Caco-2 (cell line): ENCODE measurements around the gene EPHB1. TPM values are rescaled to one million over a fixed set of nuclear protein-coding genes. Genes with fewer than 3 reads are reported as not detected.

Experiments used
- BruUV-seq: library from RNA; stranded (reverse); fragments of 400-500 nt; replicated peaks from 2 replicates; lab custom pipeline; 2021; lab: Mats Ljungman, UMichigan
- CTCF ChIA-PET: fragments of 300-600 bp; sonication (Branson Sonifier 250); formaldehyde crosslinking; loops from one replicate; lab custom pipeline; 2022; ENCODE audit warnings: antibody characterized with exemption; lab: Charles Lee
- POLR2A ChIA-PET: fragments of 300-600 bp; sonication (Branson Sonifier 250); formaldehyde crosslinking; loops from one replicate; lab custom pipeline; 2022; ENCODE audit warnings: antibody characterized with exemption; lab: Charles Lee
- DNase-seq, 2 experiments: peaks; one replicate each; pipeline versions ENCODE4 v3.0.0 to v3.0.0-alpha.2; 2020 to 2022
- H3K27me3 ChIP-seq: replicated peaks from 2 replicates; pipeline ENCODE4 v1.6.0; 2011; ENCODE audit warnings: low read length; ENCODE audit not compliant: control insufficient read depth, insufficient read depth
- H3K36me3 ChIP-seq: 2 replicates; pipeline ENCODE4 v1.5.1; 2011; ENCODE audit warnings: low read length; ENCODE audit not compliant: control insufficient read depth, insufficient read depth
- H3K4me1 ChIP-seq: fragments of 250-450 bp; sonication (Bioruptor Pico); 2 replicates; pipeline ENCODE4 v1.5.1; 2020; ENCODE audit warnings: mild to moderate bottlenecking
- H3K4me3 ChIP-seq: 2 replicates; pipeline ENCODE4 v1.5.1; 2011; ENCODE audit warnings: low read depth, mild to moderate bottlenecking, control low read depth, low read length
- H3K9me3 ChIP-seq: fragments of 250-450 bp; sonication (Bioruptor Pico); 2 replicates; pipeline ENCODE4 v1.5.1; 2020; ENCODE audit warnings: mild to moderate bottlenecking, moderate library complexity
- H3K27ac Mint-ChIP-seq: one replicate; pipeline ENCODE4 v1.8.0; 2022; ENCODE audit warnings: mixed read lengths; ENCODE audit not compliant: unreplicated experiment
- H3K27me3 Mint-ChIP-seq: one replicate; pipeline ENCODE4 v1.8.0; 2022; ENCODE audit warnings: mixed read lengths; ENCODE audit not compliant: insufficient read depth, unreplicated experiment
- H3K36me3 Mint-ChIP-seq: one replicate; pipeline ENCODE4 v1.8.0; 2022; ENCODE audit warnings: mild to moderate bottlenecking, mixed read lengths; ENCODE audit not compliant: insufficient read depth, unreplicated experiment
- H3K4me1 Mint-ChIP-seq: one replicate; pipeline ENCODE4 v1.8.0; 2022; ENCODE audit warnings: low read depth, mixed read lengths; ENCODE audit not compliant: unreplicated experiment
- H3K4me3 Mint-ChIP-seq: one replicate; pipeline ENCODE4 v1.8.0; 2022; ENCODE audit warnings: mild to moderate bottlenecking, moderate library complexity, mixed read lengths; ENCODE audit not compliant: unreplicated experiment
- H3K9me3 Mint-ChIP-seq: one replicate; pipeline ENCODE4 v1.8.0; 2022; ENCODE audit warnings: mixed read lengths; ENCODE audit not compliant: unreplicated experiment
- CTCF ChIP-seq, 2 experiments: fragments of 200-600 bp in 1 of 2; IDR thresholded peaks; 1 replicate in 1 of 2; 2 replicates in 1 of 2; pipeline versions ENCODE4 v1.5.1 to v1.8.0; 2011 to 2022; ENCODE audit warnings: antibody characterized with exemption in 1 of 2, control low read depth in 1 of 2, inconsistent platforms in 1 of 2, low read depth in 1 of 2, low read length in 1 of 2, mild to moderate bottlenecking in 1 of 2, moderate library complexity in 1 of 2; ENCODE audit not compliant: insufficient read depth in 1 of 2, severe bottlenecking in 1 of 2, unreplicated experiment in 1 of 2
- intact Hi-C: fragments of 100-400 bp; cut with micrococcal nuclease; formaldehyde crosslinking; loops from one replicate; pipeline ENCODE4 v1.10.0; 2022; ENCODE audit not compliant: unreplicated experiment
- total RNA-seq: library from RNA; stranded (reverse); gene quantifications from 2 replicates; pipeline ENCODE4 v1.2.3, GENCODE V29; 2022

Gene EPHB1
- total RNA-seq, 1 experiment from 2014 or later, result 2.3 TPM

GRCh38 chr3:135292162-135292561, 497.1 kb downstream of the EPHB1 start:
- Histone ChIP-seq H3K9me3 (peaks cover 4% of the 10 kb centered on the region; the same call in 1 of the 2 replicates), H3K4me3 (no peak overlapping the region), H3K4me1 (no peaks in the 10 kb centered on the region), H3K36me3 (no peaks in the 10 kb centered on the region), H3K27me3 (no peaks in the 10 kb centered on the region)
- TF ChIP-seq CTCF (IDR thresholded peaks at IDR 0.05; ENCODE audit: insufficient read depth in 1 of 2, low read depth in 1 of 2, low read length in 1 of 2, severe bottlenecking in 1 of 2, unreplicated experiment in 1 of 2), result no peak
- Mint-ChIP-seq H3K36me3 (no peaks in the 10 kb centered on the region), H3K4me3 (no peak overlapping the region), H3K27me3 (peaks cover under 1% of the 10 kb centered on the region), H3K4me1 (no peaks in the 10 kb centered on the region), H3K27ac (no peak overlapping the region), H3K9me3 (peaks cover 16% of the 10 kb centered on the region)
- no peak for DNase-seq
- POLR2A ChIA-PET, result no interaction called here
- BruUV-seq, result no TSS peak
- CTCF ChIA-PET, result no interaction called here
- intact Hi-C loops, result no loop called here

GRCh38 chr3:135301670-135302069, 506.6 kb downstream of the EPHB1 start:
- Mint-ChIP-seq H3K27me3 (peaks cover 5% of the 10 kb centered on the region), H3K27ac (no peak overlapping the region), H3K9me3 (peaks cover 11% of the 10 kb centered on the region), H3K4me1 (no peaks in the 10 kb centered on the region), H3K4me3 (no peak overlapping the region), H3K36me3 (no peaks in the 10 kb centered on the region)
- Histone ChIP-seq H3K36me3 (no peaks in the 10 kb centered on the region), H3K9me3 (no peaks in the 10 kb centered on the region), H3K4me3 (no peak overlapping the region), H3K4me1 (no peaks in the 10 kb centered on the region), H3K27me3 (no peaks in the 10 kb centered on the region)
- POLR2A ChIA-PET, result no interaction called here
- BruUV-seq, result no TSS peak
- no peak for TF ChIP-seq CTCF (IDR thresholded peaks at IDR 0.05; ENCODE audit: insufficient read depth in 1 of 2, low read depth in 1 of 2, low read length in 1 of 2, severe bottlenecking in 1 of 2, unreplicated experiment in 1 of 2)
- CTCF ChIA-PET, result no interaction called here
- intact Hi-C loops, result no loop called here
- DNase-seq, result no peak

- peaks cover 11% of the 10 kb centered on the region for H3K9me3 Mint-ChIP-seq
- no TSS peak for BruUV-seq
- no peak for DNase-seq
- Histone ChIP-seq H3K27me3 (no peaks in the 10 kb centered on the region), H3K9me3 (no peaks in the 10 kb centered on the region), H3K36me3 (no peaks in the 10 kb centered on the region), H3K4me3 (no peak overlapping the region), H3K4me1 (no peaks in the 10 kb centered on the region)
- intact Hi-C loops, result no loop called here
- no peak overlapping the region for H3K4me3 Mint-ChIP-seq
- no peaks in the 10 kb centered on the region for H3K4me1 Mint-ChIP-seq
- ChIA-PET CTCF (no interaction called here), POLR2A (no interaction called here)
- no peaks in the 10 kb centered on the region for H3K27me3 Mint-ChIP-seq
- H3K27ac Mint-ChIP-seq, result no peak overlapping the region
- H3K36me3 Mint-ChIP-seq, result no peaks in the 10 kb centered on the region
- no peak for TF ChIP-seq CTCF (IDR thresholded peaks at IDR 0.05; ENCODE audit: insufficient read depth in 1 of 2, low read depth in 1 of 2, low read length in 1 of 2, severe bottlenecking in 1 of 2, unreplicated experiment in 1 of 2)
These were observed 509.3 kb downstream of the EPHB1 start for GRCh38 chr3:135304378-135304777.

Other genes with a start within 250 kb of the EPHB1 start
- gene KY, start 144.2 kb upstream of the EPHB1 start, total RNA-seq, result not detected in 2 replicates